Glutamatergic neuron (in vitro differentiated cells): ENCODE data around the gene SEMA4D. TPM values are rescaled to one million over a fixed set of nuclear protein-coding genes. Genes with fewer than 3 reads are reported as not detected.

Experiments used
- DNase-seq: peaks from one replicate; pipeline ENCODE4 v3.0.0; 2022
- H3K27ac Mint-ChIP-seq: one replicate; pipeline ENCODE4 v1.8.0; 2020; ENCODE audit warnings: mild to moderate bottlenecking, mixed read lengths, inconsistent platforms; ENCODE audit not compliant: unreplicated experiment
- H3K27me3 Mint-ChIP-seq: one replicate; pipeline ENCODE4 v1.8.0; 2020; ENCODE audit warnings: mild to moderate bottlenecking, moderate library complexity, mixed read lengths, inconsistent platforms; ENCODE audit not compliant: unreplicated experiment
- H3K36me3 Mint-ChIP-seq: one replicate; pipeline ENCODE4 v1.8.0; 2020; ENCODE audit warnings: mild to moderate bottlenecking, mixed read lengths, inconsistent platforms; ENCODE audit not compliant: unreplicated experiment
- H3K4me1 Mint-ChIP-seq: one replicate; pipeline ENCODE4 v1.8.0; 2020; ENCODE audit warnings: mild to moderate bottlenecking, low read depth, mixed read lengths, inconsistent platforms; ENCODE audit not compliant: unreplicated experiment
- H3K4me3 Mint-ChIP-seq: one replicate; pipeline ENCODE4 v1.8.0; 2020; ENCODE audit warnings: mild to moderate bottlenecking, mixed read lengths, inconsistent platforms; ENCODE audit not compliant: unreplicated experiment
- H3K9me3 Mint-ChIP-seq: one replicate; pipeline ENCODE4 v1.8.0; 2020; ENCODE audit warnings: mild to moderate bottlenecking, moderate library complexity, mixed read lengths, inconsistent platforms; ENCODE audit not compliant: unreplicated experiment
- CTCF ChIP-seq: fragments of 200-600 bp; sonication (generic); IDR thresholded peaks from one replicate; pipeline ENCODE4 v1.5.0; 2021; ENCODE audit not compliant: partially characterized antibody, unreplicated experiment
- total RNA-seq: library from RNA; stranded (reverse); fragmentation: NEBNext Ultra II Directional; extraction: Animal tissue kit (Norgen Biotek cat#: 25700); gene quantifications from one replicate; pipeline ENCODE4 v1.2.1, GENCODE V29; 2021; ENCODE audit not compliant: unreplicated experiment

SEMA4D gene
- total RNA-seq, 1 donor from 2014 or later: 192 TPM

DNA sequence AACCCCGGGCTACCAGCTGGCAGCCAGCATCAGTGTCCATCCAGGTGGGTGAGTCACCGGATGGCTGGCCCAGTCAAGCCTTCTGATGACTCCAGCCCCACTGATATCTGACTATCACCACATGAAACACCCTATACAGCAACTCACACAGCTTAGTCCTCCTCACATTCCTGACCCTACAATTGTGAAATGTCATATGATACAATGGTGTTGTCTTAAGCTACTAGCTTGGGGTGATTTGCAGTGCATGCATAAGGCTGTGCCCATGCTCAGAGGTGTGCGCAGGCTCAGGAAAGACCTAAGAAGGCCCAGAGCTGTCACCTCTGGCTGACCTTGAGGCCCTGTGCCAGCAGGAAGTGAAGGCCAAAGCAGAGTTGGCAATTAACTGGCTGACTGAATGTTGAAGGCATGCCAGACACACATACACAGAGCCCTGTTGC is 21.5 kb upstream of the SEMA4D start:
- peaks cover 2% of the 10 kb centered on the region for H3K4me1 Mint-ChIP-seq

GRCh38 chr9:89518466-89519365 is 20.8 kb upstream of the SEMA4D start:
- H3K27ac Mint-ChIP-seq: no peak overlapping the region
- H3K36me3 Mint-ChIP-seq: no peaks in the 10 kb centered on the region
- no peaks in the 10 kb centered on the region for H3K9me3 Mint-ChIP-seq
- no peak for TF ChIP-seq CTCF
- peaks cover 2% of the 10 kb centered on the region for H3K4me1 Mint-ChIP-seq
- no peaks in the 10 kb centered on the region for H3K27me3 Mint-ChIP-seq
- no peak for DNase-seq
- H3K4me3 Mint-ChIP-seq: no peak overlapping the region

More for the DNA sequence above, 21.5 kb upstream of the SEMA4D start:
- Mint-ChIP-seq H3K27ac (no peak overlapping the region), H3K36me3 (no peaks in the 10 kb centered on the region), H3K4me3 (no peak overlapping the region), H3K9me3 (no peaks in the 10 kb centered on the region), H3K27me3 (peaks cover under 1% of the 10 kb centered on the region)
- no peak for DNase-seq
- no peak for TF ChIP-seq CTCF

GRCh38 chr9:89515416-89515815 is 17.5 kb upstream of the SEMA4D start:
- Mint-ChIP-seq H3K4me1 (no peaks in the 10 kb centered on the region), H3K9me3 (no peaks in the 10 kb centered on the region), H3K36me3 (no peaks in the 10 kb centered on the region), H3K27me3 (no peaks in the 10 kb centered on the region), H3K27ac (no peak overlapping the region), H3K4me3 (no peak overlapping the region)
- no peak for TF ChIP-seq CTCF
- no peak for DNase-seq

DNA sequence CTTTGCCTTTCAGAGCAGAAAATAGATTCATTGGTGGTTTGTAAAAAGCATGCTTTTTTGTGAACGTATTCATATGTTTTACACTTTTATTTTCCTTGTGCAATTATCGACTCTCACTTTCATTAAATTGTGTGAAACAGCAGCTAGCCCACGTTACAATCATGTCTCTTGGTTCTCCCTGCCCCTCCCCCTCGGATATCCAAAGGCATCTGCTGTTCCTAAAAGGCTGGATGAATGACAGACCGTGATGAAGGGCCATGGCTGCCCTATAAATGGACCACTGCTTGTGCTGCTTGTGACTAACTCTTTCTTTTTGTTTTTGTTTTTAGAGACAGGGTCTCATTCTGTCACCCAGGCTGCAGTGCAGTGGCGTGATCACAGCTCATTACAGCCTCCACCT is 17.0 kb upstream of the SEMA4D start:
- H3K4me1 Mint-ChIP-seq: no peaks in the 10 kb centered on the region
- no peak overlapping the region for H3K4me3 Mint-ChIP-seq
- TF ChIP-seq CTCF: no peak
- no peak for DNase-seq
- H3K9me3 Mint-ChIP-seq: peaks cover under 1% of the 10 kb centered on the region
- no peaks in the 10 kb centered on the region for H3K36me3 Mint-ChIP-seq
- no peak overlapping the region for H3K27ac Mint-ChIP-seq
- H3K27me3 Mint-ChIP-seq: no peaks in the 10 kb centered on the region

GRCh38 chr9:89514337-89514736 is 16.4 kb upstream of the SEMA4D start:
- no peak for TF ChIP-seq CTCF
- Mint-ChIP-seq H3K27me3 (no peaks in the 10 kb centered on the region), H3K27ac (no peak overlapping the region), H3K36me3 (peaks cover 2% of the 10 kb centered on the region), H3K9me3 (peaks cover 2% of the 10 kb centered on the region), H3K4me3 (no peak overlapping the region), H3K4me1 (no peaks in the 10 kb centered on the region)
- DNase-seq: no peak
